ENCODE measurements around the gene SF3B5.

The SF3B5 gene

GRCh38 chr6:144138542-144138941 lies 43.2 kb upstream of the SF3B5 start:
- TF ChIP-seq CTCF (IDR thresholded peaks at IDR 0.05), result no peak

- no peak for TF ChIP-seq CTCF (IDR thresholded peaks at IDR 0.05)
Measured at GRCh38 chr6:144134737-144135136, 39.4 kb upstream of the SF3B5 start.

- TF ChIP-seq CTCF (IDR thresholded peaks at IDR 0.05), result no peak
Measured at GRCh38 chr6:144134176-144134575, 38.8 kb upstream of the SF3B5 start.

- TF ChIP-seq CTCF (IDR thresholded peaks at IDR 0.05), result no peak
Measured at GRCh38 chr6:144133225-144133821, 38.0 kb upstream of the SF3B5 start.

GRCh38 chr6:144131248-144131709 lies 35.9 kb upstream of the SF3B5 start:
- no peak for TF ChIP-seq CTCF (IDR thresholded peaks at IDR 0.05)

GRCh38 chr6:144129469-144129868 lies 34.1 kb upstream of the SF3B5 start:
- no peak for TF ChIP-seq CTCF (IDR thresholded peaks at IDR 0.05)

- no peak for TF ChIP-seq CTCF (IDR thresholded peaks at IDR 0.05)
Measured at GRCh38 chr6:144127097-144127496, 31.7 kb upstream of the SF3B5 start.

- no peak for TF ChIP-seq CTCF (IDR thresholded peaks at IDR 0.05)
Measured at GRCh38 chr6:144123836-144124235, 28.5 kb upstream of the SF3B5 start.
